Spleen (tissue), 11 donors: ENCODE measurements around the gene PDE6D. TPM values are rescaled to one million over a fixed set of nuclear protein-coding genes. Genes with fewer than 3 reads are reported as not detected.

ENCODE experiments used
- DNase-seq: peaks from one replicate; pipeline ENCODE4 v3.0.0-alpha.2; 2020
- H3K27ac ChIP-seq, 8 donors: fragments of 200-600 bp; sonication (generic) in 7 of 8; 1 replicate in 4 of 8; 2 replicates in 4 of 8; pipeline versions ENCODE4 v1.5.0 to v1.8.0; 2016 to 2021; ENCODE audit warnings: inconsistent platforms in 4 of 8, mild to moderate bottlenecking in 4 of 8, moderate library complexity in 1 of 8
- H3K27me3 ChIP-seq, 7 donors: fragments of 200-600 bp; sonication (generic) in 6 of 7; replicated peaks in 1 of 7; 1 replicate in 4 of 7; 2 replicates in 3 of 7; pipeline versions ENCODE4 v1.5.0 to v1.8.0; 2016 to 2021; ENCODE audit warnings: inconsistent platforms in 3 of 7, mild to moderate bottlenecking in 1 of 7
- H3K36me3 ChIP-seq, 6 donors: fragments of 200-600 bp; sonication (generic) in 5 of 6; 1 replicate in 4 of 6; 2 replicates in 2 of 6; pipeline versions ENCODE4 v1.5.0 to v1.8.0; 2016 to 2021; ENCODE audit warnings: inconsistent platforms in 2 of 6
- H3K4me1 ChIP-seq, 6 donors: fragments of 200-600 bp; sonication (generic) in 5 of 6; 1 replicate in 3 of 6; 2 replicates in 3 of 6; pipeline versions ENCODE4 v1.5.0 to v1.8.0; 2016 to 2021; ENCODE audit warnings: inconsistent platforms in 3 of 6
- H3K4me3 ChIP-seq, 8 donors: fragments of 200-600 bp; sonication (generic) in 7 of 8; 1 replicate in 4 of 8; 2 replicates in 4 of 8; pipeline versions ENCODE4 v1.5.0 to v1.8.0; 2016 to 2021; ENCODE audit warnings: inconsistent platforms in 4 of 8, mild to moderate bottlenecking in 4 of 8, moderate library complexity in 2 of 8
- H3K9me3 ChIP-seq, 8 donors: fragments of 200-600 bp; sonication (generic) in 7 of 8; 1 replicate in 4 of 8; 2 replicates in 4 of 8; pipeline versions ENCODE4 v1.5.0 to v1.8.0; 2016 to 2021; ENCODE audit warnings: inconsistent platforms in 4 of 8
- POLR2A ChIP-seq, 3 donors: fragments of 450-650 bp; IDR thresholded peaks; one replicate each; pipeline ENCODE4 v1.5.1; 2017; ENCODE audit warnings: antibody characterized with exemption in 3 of 3, mild to moderate bottlenecking in 1 of 3
- POLR2AphosphoS5 ChIP-seq, 3 donors: sonication (generic); formaldehyde crosslinking; IDR thresholded peaks; one replicate each; pipeline ENCODE4 v1.5.1; 2017; ENCODE audit warnings: antibody characterized with exemption in 3 of 3
- WGBS, 5 donors: extraction: QIAGEN DNeasy Blood & Tissue Kit in 3 of 5; methylation state at CpG; one replicate each; pipeline versions ENCODE4 v1.1.5 to v1.1.7; 2013 to 2018; 5-methylcytosine and 5-hydroxymethylcytosine counted together
- intact Hi-C: fragments of 100-400 bp; cut with DNase I; formaldehyde crosslinking; loops from one replicate; pipeline ENCODE4 v1.15.0; 2023; ENCODE audit warnings: low total_unique reads
- polyA plus RNA-seq, 3 donors: library from polyadenylated mRNA; stranded (reverse); fragments of 200-250 nt; gene quantifications; one replicate each; pipeline ENCODE4 v1.2.1, GENCODE V29; 2013
- total RNA-seq, 7 donors: library from RNA; depleted of rRNA in 3 of 7; stranded (reverse); fragments of >200 nt in 3 of 7; fragmentation: NEBNext Ultra II Directional in 4 of 7; extraction: Animal tissue kit (Norgen Biotek cat#: 25700) in 4 of 7; gene quantifications; one replicate each; pipeline versions ENCODE4 v1.1.0 to v1.2.1, GENCODE V29; 2016 to 2021
- TF ChIP-seq, protein P1 (sequence below), 11 experiments: fragments of 200-600 bp in 7 of 11; fragments of 450-650 bp in 4 of 11; sonication (generic) in 4 of 11; IDR thresholded peaks in 8 of 11; conservative IDR thresholded peaks in 3 of 11; 1 replicate in 7 of 11; 2 replicates in 4 of 11; pipeline versions ENCODE4 v1.4.0 to v1.8.0; 2016 to 2021; ENCODE audit warnings: antibody characterized with exemption in 11 of 11, inconsistent platforms in 4 of 11, mild to moderate bottlenecking in 1 of 11
- donor health status: healthy with polysubstance abuse.
- donor health status: DM: no; HTN: no; CAD: no; lungs with moderate emphysema.
- donor health status: DM: no; HTN: no; CAD: no.
- donor health status: Bipolar disorder and iron deficiency.
- donor health status: healthy.
- donor health status: DM: no; HTN: no; CAD: no.
- donor health status: DM: yes; HTN: yes; CAD: no.

The PDE6D gene
- total and polyA plus RNA-seq, 10 donors = 20.5 to 45.0 (median 29.6) TPM

DNA sequence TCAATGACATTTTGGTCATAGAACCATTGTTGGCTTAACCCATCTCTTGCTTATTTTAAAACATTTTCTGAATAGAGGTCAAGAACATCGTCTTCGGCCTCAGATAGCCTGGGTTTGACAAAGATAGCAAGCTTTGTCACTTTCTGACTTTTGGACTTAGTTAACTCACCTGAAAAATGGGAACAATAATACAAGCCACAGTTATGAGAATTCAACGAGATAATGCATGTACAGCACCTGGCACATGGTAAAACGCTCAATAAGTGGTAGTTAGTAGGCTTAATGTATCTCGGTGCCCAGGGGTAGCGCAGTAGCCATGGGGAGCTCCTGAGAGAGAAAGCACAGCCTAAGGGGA is 4.7 kb upstream of the PDE6D start:
- H3K4me3 ChIP-seq = peak overlapping the region; percentile 91 to 100 (median 99)
- DNase-seq = no peak
- H3K27ac ChIP-seq = peak overlapping the region; percentile 60 to 87 (median 80)
- H3K9me3 ChIP-seq = no peaks in the 10 kb centered on the region
- no peak for TF ChIP-seq POLR2A (IDR thresholded peaks at IDR 0.05)
- TF ChIP-seq, protein P1, sequence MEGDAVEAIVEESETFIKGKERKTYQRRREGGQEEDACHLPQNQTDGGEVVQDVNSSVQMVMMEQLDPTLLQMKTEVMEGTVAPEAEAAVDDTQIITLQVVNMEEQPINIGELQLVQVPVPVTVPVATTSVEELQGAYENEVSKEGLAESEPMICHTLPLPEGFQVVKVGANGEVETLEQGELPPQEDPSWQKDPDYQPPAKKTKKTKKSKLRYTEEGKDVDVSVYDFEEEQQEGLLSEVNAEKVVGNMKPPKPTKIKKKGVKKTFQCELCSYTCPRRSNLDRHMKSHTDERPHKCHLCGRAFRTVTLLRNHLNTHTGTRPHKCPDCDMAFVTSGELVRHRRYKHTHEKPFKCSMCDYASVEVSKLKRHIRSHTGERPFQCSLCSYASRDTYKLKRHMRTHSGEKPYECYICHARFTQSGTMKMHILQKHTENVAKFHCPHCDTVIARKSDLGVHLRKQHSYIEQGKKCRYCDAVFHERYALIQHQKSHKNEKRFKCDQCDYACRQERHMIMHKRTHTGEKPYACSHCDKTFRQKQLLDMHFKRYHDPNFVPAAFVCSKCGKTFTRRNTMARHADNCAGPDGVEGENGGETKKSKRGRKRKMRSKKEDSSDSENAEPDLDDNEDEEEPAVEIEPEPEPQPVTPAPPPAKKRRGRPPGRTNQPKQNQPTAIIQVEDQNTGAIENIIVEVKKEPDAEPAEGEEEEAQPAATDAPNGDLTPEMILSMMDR (IDR thresholded peaks at IDR 0.05 in 8 of 11, conservative IDR thresholded peaks at IDR 0.05 in 3 of 11) = no peak
- no peak for TF ChIP-seq POLR2AphosphoS5 (IDR thresholded peaks at IDR 0.05)
- 36 to 59% (median 54%) methylated on average over 6 of the region's 6 CpGs for WGBS, 5 donors
- H3K36me3 ChIP-seq = peaks cover 0 to 25% (median 18%) of the 10 kb centered on the region in 6 donors
- H3K4me1 ChIP-seq = peaks cover 41 to 81% (median 69%) of the 10 kb centered on the region in 6 donors
- H3K27me3 ChIP-seq = no peaks in the 10 kb centered on the region
- intact Hi-C loops = no loop called here

DNA sequence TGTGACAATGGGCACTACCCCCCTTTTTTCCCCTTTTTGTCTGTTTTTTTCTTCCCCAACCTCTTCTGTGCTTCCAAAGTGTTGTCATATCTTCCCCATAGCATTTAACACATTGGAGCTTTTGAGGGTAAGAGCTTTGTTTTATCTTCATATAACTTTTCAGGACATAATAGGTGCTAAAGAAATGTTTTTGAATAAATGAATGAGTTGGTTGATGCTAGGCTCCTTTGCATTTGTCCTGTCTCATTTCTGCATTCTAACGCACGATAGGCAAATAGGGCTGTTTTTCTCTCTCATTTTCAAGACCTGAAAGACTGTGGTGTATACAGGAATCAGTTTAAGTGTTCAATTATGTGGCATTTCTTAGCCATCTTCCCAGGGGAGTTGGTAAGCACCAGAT is 4.3 kb upstream of the PDE6D start:
- Histone ChIP-seq H3K9me3 (no peaks in the 10 kb centered on the region), H3K4me1 (peaks cover 41 to 84% (median 72%) of the 10 kb centered on the region in 6 donors), H3K27ac (peak overlapping the region in 6 of 8 donors; percentile 60 to 87 (median 80)), H3K36me3 (peaks cover 0 to 23% (median 18%) of the 10 kb centered on the region in 6 donors), H3K4me3 (peak overlapping the region in 2 of 8 donors; percentile 98 to 100), H3K27me3 (no peaks in the 10 kb centered on the region)
- DNase-seq = no peak
- 73 to 80% (median 77%) methylated on average over 2 of the region's 2 CpGs for WGBS, 5 donors
- intact Hi-C loops = no loop called here
- no peak for TF ChIP-seq POLR2AphosphoS5 (IDR thresholded peaks at IDR 0.05)
- TF ChIP-seq, protein P1 (IDR thresholded peaks at IDR 0.05 in 8 of 11, conservative IDR thresholded peaks at IDR 0.05 in 3 of 11) = no peak
- TF ChIP-seq POLR2A (IDR thresholded peaks at IDR 0.05) = no peak

GRCh38 chr2:231781798-231782726 is 980 bp upstream of the PDE6D start:
- peak overlapping the region; percentile 71 to 92 (median 88) for H3K27ac ChIP-seq
- H3K9me3 ChIP-seq = no peaks in the 10 kb centered on the region
- TF ChIP-seq POLR2A (IDR thresholded peaks at IDR 0.05) (no peak), POLR2AphosphoS5 (IDR thresholded peaks at IDR 0.05) (no peak)
- TF ChIP-seq, protein P1 (IDR thresholded peaks at IDR 0.05 in 8 of 11, conservative IDR thresholded peaks at IDR 0.05 in 3 of 11) = no peak
- H3K27me3 ChIP-seq = no peaks in the 10 kb centered on the region
- 1 to 4% (median 2%) methylated on average over 12 of the region's 12 CpGs for WGBS, 5 donors
- peaks cover 44 to 82% (median 65%) of the 10 kb centered on the region in 6 donors for H3K4me1 ChIP-seq
- H3K4me3 ChIP-seq = peak overlapping the region; percentile 64 to 98 (median 90)
- intact Hi-C loops = no loop called here
- DNase-seq = no peak
- H3K36me3 ChIP-seq = no peaks in the 10 kb centered on the region
